Spleen (tissue), 7 donors: ENCODE measurements around the gene TEX44.

ENCODE experiments used
- CTCF ChIP-seq, 11 experiments: fragments of 200-600 bp in 7 of 11; fragments of 450-650 bp in 4 of 11; sonication (generic) in 4 of 11; IDR thresholded peaks in 8 of 11; conservative IDR thresholded peaks in 3 of 11; 1 replicate in 7 of 11; 2 replicates in 4 of 11; pipeline versions ENCODE4 v1.4.0 to v1.8.0; 2016 to 2021; ENCODE audit warnings: antibody characterized with exemption in 11 of 11, inconsistent platforms in 4 of 11, mild to moderate bottlenecking in 1 of 11
- POLR2A ChIP-seq, 3 donors: fragments of 450-650 bp; IDR thresholded peaks; one replicate each; pipeline ENCODE4 v1.5.1; 2017; ENCODE audit warnings: antibody characterized with exemption in 3 of 3, mild to moderate bottlenecking in 1 of 3
- POLR2AphosphoS5 ChIP-seq, 3 donors: sonication (generic); formaldehyde crosslinking; IDR thresholded peaks; one replicate each; pipeline ENCODE4 v1.5.1; 2017; ENCODE audit warnings: antibody characterized with exemption in 3 of 3
- donor health status: DM: no; HTN: no; CAD: no; lungs with moderate emphysema.
- donor health status: DM: no; HTN: no; CAD: no.
- donor health status: DM: no; HTN: no; CAD: no.

GRCh38 chr2:231549446-231550239 lies 43.0 kb upstream of the TEX44 start:
- TF ChIP-seq CTCF (IDR thresholded peaks at IDR 0.05 in 8 of 11, conservative IDR thresholded peaks at IDR 0.05 in 3 of 11): no peak
- no peak for TF ChIP-seq POLR2A (IDR thresholded peaks at IDR 0.05)
- TF ChIP-seq POLR2AphosphoS5 (IDR thresholded peaks at IDR 0.05): no peak
